Astrocyte of the spinal cord (primary cell): Measurements from ENCODE around the gene ERLEC1.

Experiments
- DNase-seq: peaks from one replicate; pipeline ENCODE4 v3.0.0; 2011; ENCODE audit warnings: low read depth, low spot score
- H3K4me3 ChIP-seq: 2 replicates; pipeline ENCODE4 v1.5.1; 2011; ENCODE audit warnings: low read depth, mild to moderate bottlenecking, low read length, moderate library complexity
- in situ Hi-C: cut with HindIII; loops from 2 replicates; pipeline ENCODE4 v1.10.0; 2017; ENCODE audit warnings: low sequenced_read_pairs
- TF ChIP-seq, protein P1 (sequence below): IDR thresholded peaks from 2 replicates; pipeline ENCODE4 v1.5.1; 2012; ENCODE audit warnings: low read depth, mild to moderate bottlenecking, low read length, inconsistent platforms

ERLEC1 gene

DNA sequence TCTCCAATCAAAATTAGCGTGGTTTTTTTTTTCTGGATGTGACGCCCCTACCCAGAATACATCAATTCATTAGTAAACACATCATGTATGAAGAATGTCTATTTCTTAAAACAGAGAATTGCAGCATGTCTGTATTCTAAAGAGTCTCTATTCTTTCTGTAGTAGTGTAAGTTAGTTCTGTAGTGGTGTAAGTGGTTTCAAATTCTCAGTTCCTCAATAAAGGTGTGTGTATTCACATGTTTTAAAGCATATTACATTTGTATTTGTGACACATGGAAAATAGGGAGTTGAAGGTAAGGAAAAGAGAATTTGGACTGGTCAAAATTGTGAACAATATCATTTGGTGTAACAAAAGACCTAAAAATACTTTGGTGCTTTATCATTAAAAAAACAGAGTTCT lies 80.9 kb downstream of the ERLEC1 start:
- H3K4me3 ChIP-seq: no peak overlapping the region
- DNase-seq: no peak
- TF ChIP-seq, protein P1, sequence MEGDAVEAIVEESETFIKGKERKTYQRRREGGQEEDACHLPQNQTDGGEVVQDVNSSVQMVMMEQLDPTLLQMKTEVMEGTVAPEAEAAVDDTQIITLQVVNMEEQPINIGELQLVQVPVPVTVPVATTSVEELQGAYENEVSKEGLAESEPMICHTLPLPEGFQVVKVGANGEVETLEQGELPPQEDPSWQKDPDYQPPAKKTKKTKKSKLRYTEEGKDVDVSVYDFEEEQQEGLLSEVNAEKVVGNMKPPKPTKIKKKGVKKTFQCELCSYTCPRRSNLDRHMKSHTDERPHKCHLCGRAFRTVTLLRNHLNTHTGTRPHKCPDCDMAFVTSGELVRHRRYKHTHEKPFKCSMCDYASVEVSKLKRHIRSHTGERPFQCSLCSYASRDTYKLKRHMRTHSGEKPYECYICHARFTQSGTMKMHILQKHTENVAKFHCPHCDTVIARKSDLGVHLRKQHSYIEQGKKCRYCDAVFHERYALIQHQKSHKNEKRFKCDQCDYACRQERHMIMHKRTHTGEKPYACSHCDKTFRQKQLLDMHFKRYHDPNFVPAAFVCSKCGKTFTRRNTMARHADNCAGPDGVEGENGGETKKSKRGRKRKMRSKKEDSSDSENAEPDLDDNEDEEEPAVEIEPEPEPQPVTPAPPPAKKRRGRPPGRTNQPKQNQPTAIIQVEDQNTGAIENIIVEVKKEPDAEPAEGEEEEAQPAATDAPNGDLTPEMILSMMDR: no peak
- in situ Hi-C loops: no loop called here
